HepG2 (cell line): ENCODE data around the gene ZNF217. TPM values are rescaled to one million over a fixed set of nuclear protein-coding genes. Genes with fewer than 3 reads are reported as not detected.

Experiments used
- ELF1 ChIP-seq: sonication (generic); formaldehyde crosslinking; IDR thresholded peaks from 2 replicates; pipeline ENCODE4 v1.4.0; 2020; ENCODE audit warnings: missing genetic modification reagents
- HES4 ChIP-seq: sonication (generic); formaldehyde crosslinking; IDR thresholded peaks from 2 replicates; pipeline ENCODE4 v1.9.0; 2021; ENCODE audit warnings: mild to moderate bottlenecking, missing genetic modification reagents, borderline replicate concordance
- JARID2 ChIP-seq: sonication (generic); formaldehyde crosslinking; IDR thresholded peaks from 2 replicates; pipeline ENCODE4 v1.8.1; 2023; ENCODE audit warnings: missing genetic modification reagents, inconsistent platforms; ENCODE audit not compliant: insufficient replicate concordance
- SMARCC2 ChIP-seq: fragments of 450-650 bp; IDR thresholded peaks from 2 replicates; pipeline ENCODE4 v1.6.1; 2017; ENCODE audit warnings: antibody characterized with exemption, mild to moderate bottlenecking
- ZC3H13 ChIP-seq: sonication (generic); formaldehyde crosslinking; IDR thresholded peaks from 2 replicates; pipeline ENCODE4 v1.8.1; 2023; ENCODE audit warnings: mild to moderate bottlenecking, missing genetic modification reagents, moderate library complexity
- ZNF567 ChIP-seq: sonication (generic); formaldehyde crosslinking; IDR thresholded peaks from 2 replicates; pipeline ENCODE4 v1.8.1; 2023; ENCODE audit warnings: mild to moderate bottlenecking, missing genetic modification reagents, borderline replicate concordance
- polyA plus RNA-seq, 8 experiments: library from polyadenylated mRNA; depleted of rRNA in 3 of 8; stranded (reverse) in 7 of 8; unstranded in 1 of 8; fragments of >200 nt; fragmentation: Illumina TruSeq in 4 of 8; extraction: Trizol in 4 of 8; gene quantifications; 2 replicates each; pipeline versions ENCODE4 v1.2.1 to v1.2.3, GENCODE V29; 2011 to 2016; ENCODE audit warnings: low read depth in 4 of 8, missing spikeins in 1 of 8, mixed read lengths in 1 of 8; ENCODE audit not compliant: insufficient read depth in 1 of 8
- total RNA-seq, 5 experiments: library from RNA; depleted of rRNA; stranded (reverse); fragments of >200 nt; fragmentation: Illumina TruSeq; extraction: Trizol; gene quantifications; 2 replicates each; pipeline ENCODE4 v1.2.3, GENCODE V29; 2016; ENCODE audit warnings: low read depth in 1 of 5
- TF ChIP-seq, protein P1 (sequence below): fragments of 450-650 bp; IDR thresholded peaks from 2 replicates; pipeline ENCODE4 v1.6.1; 2017; ENCODE audit warnings: mild to moderate bottlenecking
- TF ChIP-seq, protein P2 (sequence below): sonication (generic); formaldehyde crosslinking; IDR thresholded peaks from 2 replicates; pipeline ENCODE4 v1.8.1; 2023; ENCODE audit warnings: missing genetic modification reagents, mild to moderate bottlenecking, borderline replicate concordance
- TF ChIP-seq, protein P3 (sequence below): sonication (generic); formaldehyde crosslinking; IDR thresholded peaks from 2 replicates; pipeline ENCODE4 v1.4.0; 2020; ENCODE audit warnings: missing genetic modification reagents
- TF ChIP-seq, protein P4 (sequence below): sonication (generic); formaldehyde crosslinking; IDR thresholded peaks from 2 replicates; pipeline ENCODE4 v1.4.0; 2020; ENCODE audit warnings: missing genetic modification reagents, borderline replicate concordance

The ZNF217 gene
- total and polyA plus RNA-seq, 2 of the 13 experiments (the other 11 are each of a cell fraction or from before 2014, with no cell fraction given) = 22.3 to 29.8 TPM

DNA sequence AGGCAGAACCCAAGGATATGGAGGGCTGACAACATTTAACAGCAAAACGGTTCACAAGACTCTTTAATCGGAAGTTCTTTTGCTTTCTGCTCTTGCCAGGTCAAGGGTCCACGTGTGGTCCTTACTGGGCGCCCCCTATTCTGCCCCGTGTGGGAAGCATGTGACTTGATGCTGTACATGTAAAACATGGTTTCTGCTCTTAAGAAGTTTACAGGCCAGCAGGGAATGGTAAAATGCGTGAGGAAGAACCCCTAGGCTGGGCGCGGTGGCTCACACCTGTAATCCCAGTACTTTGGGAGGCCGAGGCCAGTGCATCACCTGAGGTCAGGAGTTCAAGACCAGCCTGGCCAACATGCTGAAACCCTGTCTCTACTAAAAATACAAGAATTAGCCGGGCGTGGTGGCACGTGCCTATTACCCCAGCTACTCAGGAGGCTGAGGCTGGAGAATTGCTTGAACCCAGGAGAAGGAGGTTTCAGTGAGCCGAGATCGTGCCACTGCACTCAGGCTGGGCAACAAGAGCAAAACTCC is 19.3 kb downstream of the ZNF217 start (continued):
- TF ChIP-seq, protein P1, sequence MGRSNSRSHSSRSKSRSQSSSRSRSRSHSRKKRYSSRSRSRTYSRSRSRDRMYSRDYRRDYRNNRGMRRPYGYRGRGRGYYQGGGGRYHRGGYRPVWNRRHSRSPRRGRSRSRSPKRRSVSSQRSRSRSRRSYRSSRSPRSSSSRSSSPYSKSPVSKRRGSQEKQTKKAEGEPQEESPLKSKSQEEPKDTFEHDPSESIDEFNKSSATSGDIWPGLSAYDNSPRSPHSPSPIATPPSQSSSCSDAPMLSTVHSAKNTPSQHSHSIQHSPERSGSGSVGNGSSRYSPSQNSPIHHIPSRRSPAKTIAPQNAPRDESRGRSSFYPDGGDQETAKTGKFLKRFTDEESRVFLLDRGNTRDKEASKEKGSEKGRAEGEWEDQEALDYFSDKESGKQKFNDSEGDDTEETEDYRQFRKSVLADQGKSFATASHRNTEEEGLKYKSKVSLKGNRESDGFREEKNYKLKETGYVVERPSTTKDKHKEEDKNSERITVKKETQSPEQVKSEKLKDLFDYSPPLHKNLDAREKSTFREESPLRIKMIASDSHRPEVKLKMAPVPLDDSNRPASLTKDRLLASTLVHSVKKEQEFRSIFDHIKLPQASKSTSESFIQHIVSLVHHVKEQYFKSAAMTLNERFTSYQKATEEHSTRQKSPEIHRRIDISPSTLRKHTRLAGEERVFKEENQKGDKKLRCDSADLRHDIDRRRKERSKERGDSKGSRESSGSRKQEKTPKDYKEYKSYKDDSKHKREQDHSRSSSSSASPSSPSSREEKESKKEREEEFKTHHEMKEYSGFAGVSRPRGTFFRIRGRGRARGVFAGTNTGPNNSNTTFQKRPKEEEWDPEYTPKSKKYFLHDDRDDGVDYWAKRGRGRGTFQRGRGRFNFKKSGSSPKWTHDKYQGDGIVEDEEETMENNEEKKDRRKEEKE = no peak
- no peak for TF ChIP-seq HES4 (CRISPR knock-in tag)
- TF ChIP-seq JARID2 (CRISPR knock-in tag) = no peak
- peak; percentile 49; the same call in 1 of the 2 replicates for TF ChIP-seq ZC3H13
- TF ChIP-seq, protein P2, sequence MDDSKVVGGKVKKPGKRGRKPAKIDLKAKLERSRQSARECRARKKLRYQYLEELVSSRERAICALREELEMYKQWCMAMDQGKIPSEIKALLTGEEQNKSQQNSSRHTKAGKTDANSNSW (CRISPR knock-in tag) = no peak
- TF ChIP-seq ZNF567 (CRISPR knock-in tag) = no peak
- TF ChIP-seq SMARCC2 = no peak
- TF ChIP-seq ELF1 (CRISPR knock-in tag) = 0 out of 2 replicates have a peak, but pooled peaks have one; percentile 15
- TF ChIP-seq, protein P3, sequence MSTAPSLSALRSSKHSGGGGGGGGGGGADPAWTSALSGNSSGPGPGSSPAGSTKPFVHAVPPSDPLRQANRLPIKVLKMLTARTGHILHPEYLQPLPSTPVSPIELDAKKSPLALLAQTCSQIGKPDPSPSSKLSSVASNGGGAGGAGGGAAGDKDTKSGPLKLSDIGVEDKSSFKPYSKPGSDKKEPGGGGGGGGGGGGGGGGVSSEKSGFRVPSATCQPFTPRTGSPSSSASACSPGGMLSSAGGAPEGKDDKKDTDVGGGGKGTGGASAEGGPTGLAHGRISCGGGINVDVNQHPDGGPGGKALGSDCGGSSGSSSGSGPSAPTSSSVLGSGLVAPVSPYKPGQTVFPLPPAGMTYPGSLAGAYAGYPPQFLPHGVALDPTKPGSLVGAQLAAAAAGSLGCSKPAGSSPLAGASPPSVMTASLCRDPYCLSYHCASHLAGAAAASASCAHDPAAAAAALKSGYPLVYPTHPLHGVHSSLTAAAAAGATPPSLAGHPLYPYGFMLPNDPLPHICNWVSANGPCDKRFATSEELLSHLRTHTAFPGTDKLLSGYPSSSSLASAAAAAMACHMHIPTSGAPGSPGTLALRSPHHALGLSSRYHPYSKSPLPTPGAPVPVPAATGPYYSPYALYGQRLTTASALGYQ = no peak
- TF ChIP-seq, protein P4, sequence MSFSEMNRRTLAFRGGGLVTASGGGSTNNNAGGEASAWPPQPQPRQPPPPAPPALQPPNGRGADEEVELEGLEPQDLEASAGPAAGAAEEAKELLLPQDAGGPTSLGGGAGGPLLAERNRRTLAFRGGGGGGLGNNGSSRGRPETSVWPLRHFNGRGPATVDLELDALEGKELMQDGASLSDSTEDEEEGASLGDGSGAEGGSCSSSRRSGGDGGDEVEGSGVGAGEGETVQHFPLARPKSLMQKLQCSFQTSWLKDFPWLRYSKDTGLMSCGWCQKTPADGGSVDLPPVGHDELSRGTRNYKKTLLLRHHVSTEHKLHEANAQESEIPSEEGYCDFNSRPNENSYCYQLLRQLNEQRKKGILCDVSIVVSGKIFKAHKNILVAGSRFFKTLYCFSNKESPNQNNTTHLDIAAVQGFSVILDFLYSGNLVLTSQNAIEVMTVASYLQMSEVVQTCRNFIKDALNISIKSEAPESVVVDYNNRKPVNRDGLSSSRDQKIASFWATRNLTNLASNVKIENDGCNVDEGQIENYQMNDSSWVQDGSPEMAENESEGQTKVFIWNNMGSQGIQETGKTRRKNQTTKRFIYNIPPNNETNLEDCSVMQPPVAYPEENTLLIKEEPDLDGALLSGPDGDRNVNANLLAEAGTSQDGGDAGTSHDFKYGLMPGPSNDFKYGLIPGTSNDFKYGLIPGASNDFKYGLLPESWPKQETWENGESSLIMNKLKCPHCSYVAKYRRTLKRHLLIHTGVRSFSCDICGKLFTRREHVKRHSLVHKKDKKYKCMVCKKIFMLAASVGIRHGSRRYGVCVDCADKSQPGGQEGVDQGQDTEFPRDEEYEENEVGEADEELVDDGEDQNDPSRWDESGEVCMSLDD (CRISPR knock-in tag) = no peak
